ENCODE data around the gene CLHC1.

- TF ChIP-seq CTCF (conservative IDR thresholded peaks at IDR 0.05; ENCODE audit: low read length) (no peak), EZH2phosphoT487 (IDR thresholded peaks at IDR 0.05; ENCODE audit: borderline replicate concordance) (no peak)
Observed at GRCh38 chr2:55155206-55155605, 76.9 kb downstream of the CLHC1 start.
